ENCODE measurements around the gene CAMKK1.
A peak's percentile ranks its signal among the peaks of the same experiment; 100 is the strongest.

Gene CAMKK1

GRCh38 chr17:3843935-3844516, 48.8 kb downstream of the CAMKK1 start:
- H3F3A ChIP-seq (ENCODE audit: low read depth), result no peaks in the 10 kb centered on the region
- peaks cover 61% of the 10 kb centered on the region for H3K79me2 ChIP-seq (ENCODE audit: insufficient read depth, low read length)
- H3K4me1 ChIP-seq (ENCODE audit: insufficient read depth, low read length, poor library complexity, severe bottlenecking), result peaks cover 40% of the 10 kb centered on the region
- H3K9me2 ChIP-seq (replicated peaks; ENCODE audit: low read depth, low read length), result no peaks in the 10 kb centered on the region
- no peaks in the 10 kb centered on the region for H3K9me3 ChIP-seq (ENCODE audit: insufficient read depth, low read depth, low read length)
- peak overlapping the region; percentile 13 for H3K9ac ChIP-seq (ENCODE audit: low read depth, low read length, poor library complexity, severe bottlenecking)
- H3K36me3 ChIP-seq (ENCODE audit: insufficient read depth, low read length), result peaks cover 18% of the 10 kb centered on the region; the same call in 1 of the 2 replicates
- peaks cover 33% of the 10 kb centered on the region for H4K20me1 ChIP-seq (ENCODE audit: insufficient read depth, low read length, poor library complexity, severe bottlenecking)
- no peak overlapping the region for H2AFZ ChIP-seq (ENCODE audit: low read length)
- H3K4me2 ChIP-seq (ENCODE audit: low read depth, low read length, poor library complexity, severe bottlenecking), result peak overlapping the region; percentile 90
- peak overlapping the region; percentile 98 for H3K4me3 ChIP-seq (ENCODE audit: low read length, poor library complexity, severe bottlenecking)
- no peaks in the 10 kb centered on the region for H3K27me3 ChIP-seq (ENCODE audit: insufficient read depth, low read length, poor library complexity, severe bottlenecking)
- peak; percentile 86 for TF ChIP-seq CTCF (conservative IDR thresholded peaks at IDR 0.05; ENCODE audit: low read length)
- TF ChIP-seq EZH2phosphoT487 (IDR thresholded peaks at IDR 0.05; ENCODE audit: borderline replicate concordance), result no peak

GRCh38 chr17:3838206-3838605, 54.6 kb downstream of the CAMKK1 start:
- peaks cover 73% of the 10 kb centered on the region for H3K79me2 ChIP-seq (ENCODE audit: insufficient read depth, low read length)
- no peaks in the 10 kb centered on the region; the same call in 1 of the 2 replicates for H3F3A ChIP-seq (ENCODE audit: low read depth)
- H3K27me3 ChIP-seq (ENCODE audit: insufficient read depth, low read length, poor library complexity, severe bottlenecking), result no peaks in the 10 kb centered on the region
- peaks cover 16% of the 10 kb centered on the region for H3K4me1 ChIP-seq (ENCODE audit: insufficient read depth, low read length, poor library complexity, severe bottlenecking)
- H3K4me3 ChIP-seq (ENCODE audit: low read length, poor library complexity, severe bottlenecking), result no peak overlapping the region
- peaks cover 55% of the 10 kb centered on the region for H3K36me3 ChIP-seq (ENCODE audit: insufficient read depth, low read length)
- no peak overlapping the region for H2AFZ ChIP-seq (ENCODE audit: low read length)
- H3K9me3 ChIP-seq (ENCODE audit: insufficient read depth, low read depth, low read length), result no peaks in the 10 kb centered on the region
- no peak overlapping the region for H3K4me2 ChIP-seq (ENCODE audit: low read depth, low read length, poor library complexity, severe bottlenecking)
- TF ChIP-seq EZH2phosphoT487 (IDR thresholded peaks at IDR 0.05; ENCODE audit: borderline replicate concordance), result no peak
- TF ChIP-seq CTCF (conservative IDR thresholded peaks at IDR 0.05; ENCODE audit: low read length), result no peak
- H3K9me2 ChIP-seq (replicated peaks; ENCODE audit: low read depth, low read length), result no peaks in the 10 kb centered on the region
- H3K9ac ChIP-seq (ENCODE audit: low read depth, low read length, poor library complexity, severe bottlenecking), result no peak overlapping the region
- peaks cover 10% of the 10 kb centered on the region for H4K20me1 ChIP-seq (ENCODE audit: insufficient read depth, low read length, poor library complexity, severe bottlenecking)

GRCh38 chr17:3836551-3836950, 56.3 kb downstream of the CAMKK1 start:
- no peak for TF ChIP-seq EZH2phosphoT487 (IDR thresholded peaks at IDR 0.05; ENCODE audit: borderline replicate concordance)
- no peak for TF ChIP-seq CTCF (conservative IDR thresholded peaks at IDR 0.05; ENCODE audit: low read length)
- H3K27me3 ChIP-seq (ENCODE audit: insufficient read depth, low read length, poor library complexity, severe bottlenecking), result no peaks in the 10 kb centered on the region
- H3F3A ChIP-seq (ENCODE audit: low read depth), result no peaks in the 10 kb centered on the region; the same call in 1 of the 2 replicates
- peaks cover 54% of the 10 kb centered on the region for H3K36me3 ChIP-seq (ENCODE audit: insufficient read depth, low read length)
- H3K9me3 ChIP-seq (ENCODE audit: insufficient read depth, low read depth, low read length), result no peaks in the 10 kb centered on the region
- no peak overlapping the region for H3K4me2 ChIP-seq (ENCODE audit: low read depth, low read length, poor library complexity, severe bottlenecking)
- no peak overlapping the region for H2AFZ ChIP-seq (ENCODE audit: low read length)
- H3K4me1 ChIP-seq (ENCODE audit: insufficient read depth, low read length, poor library complexity, severe bottlenecking), result peaks cover 9% of the 10 kb centered on the region
- no peak overlapping the region for H3K4me3 ChIP-seq (ENCODE audit: low read length, poor library complexity, severe bottlenecking)
- no peaks in the 10 kb centered on the region for H3K9me2 ChIP-seq (replicated peaks; ENCODE audit: low read depth, low read length)
- no peak overlapping the region for H3K9ac ChIP-seq (ENCODE audit: low read depth, low read length, poor library complexity, severe bottlenecking)
- H3K79me2 ChIP-seq (ENCODE audit: insufficient read depth, low read length), result peaks cover 58% of the 10 kb centered on the region; the same call in 1 of the 2 replicates
- peaks cover 6% of the 10 kb centered on the region for H4K20me1 ChIP-seq (ENCODE audit: insufficient read depth, low read length, poor library complexity, severe bottlenecking)

All from Loucy (cell line).